SK-N-MC (cell line): Measurements from ENCODE around the gene PER3.

Experiments used
- DNase-seq: peaks from one replicate; pipeline ENCODE4 v3.0.0-alpha.2; 2011; ENCODE audit warnings: low read depth, low spot score
- H3K27ac ChIP-seq: fragments of 200-600 bp; sonication (generic); 2 replicates; pipeline ENCODE4 v1.5.1; 2016; ENCODE audit warnings: mixed run types
- H3K36me3 ChIP-seq: fragments of 200-600 bp; sonication (generic); 2 replicates; pipeline ENCODE4 v1.6.1; 2017; ENCODE audit warnings: antibody characterized with exemption, low read length, mixed read lengths; ENCODE audit not compliant: insufficient read depth
- H3K4me3 ChIP-seq: fragments of 200-600 bp; sonication (generic); 2 replicates; pipeline ENCODE4 v1.5.1; 2016
- H3K9ac ChIP-seq: fragments of 200-600 bp; sonication (generic); 2 replicates; pipeline ENCODE4 v1.8.0; 2017; ENCODE audit warnings: mixed run types, mixed read lengths; ENCODE audit not compliant: insufficient read length
- H3K9me3 ChIP-seq: fragments of 200-600 bp; sonication (generic); 2 replicates; pipeline ENCODE4 v1.6.1; 2017; ENCODE audit warnings: low read depth, mild to moderate bottlenecking, antibody characterized with exemption, low read length, moderate library complexity, mixed read lengths
- EZH2 ChIP-seq: fragments of 200-600 bp; sonication (generic); IDR thresholded peaks from one replicate; pipeline ENCODE4 v1.6.1; 2017; ENCODE audit warnings: antibody characterized with exemption
- FOXP2 ChIP-seq: optimal IDR thresholded peaks from 2 replicates; pipeline ENCODE3; 2011; ENCODE audit warnings: mild to moderate bottlenecking, moderate library complexity; ENCODE audit not compliant: insufficient read depth; ENCODE audit errors: extremely low read length, control extremely low read depth
- POLR2AphosphoS5 ChIP-seq: IDR thresholded peaks from 2 replicates; pipeline ENCODE4 v1.6.1; 2012; ENCODE audit warnings: mild to moderate bottlenecking, low read depth, low read length, borderline replicate concordance

Gene PER3

DNA sequence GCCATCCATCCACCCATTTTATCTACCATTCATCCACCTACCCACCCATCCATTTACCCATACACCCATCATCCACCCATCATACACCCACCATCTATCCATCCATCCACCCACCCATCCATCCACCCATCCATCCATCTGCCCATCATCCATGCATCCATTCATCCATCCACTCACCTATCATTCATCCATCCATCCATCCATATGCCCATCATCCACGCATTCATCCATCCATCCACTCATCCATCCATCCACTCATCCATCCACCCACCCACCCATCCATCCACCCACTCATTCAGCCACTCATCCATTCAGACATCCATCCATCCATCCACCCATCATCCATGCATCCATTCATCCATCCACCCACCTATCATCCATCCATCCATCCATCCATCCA is 100.7 kb downstream of the PER3 start:
- H3K4me3 ChIP-seq = no peak overlapping the region
- DNase-seq = no peak
- no peaks in the 10 kb centered on the region for H3K36me3 ChIP-seq
- no peak overlapping the region for H3K27ac ChIP-seq
- no peak overlapping the region for H3K9ac ChIP-seq
- no peak for TF ChIP-seq POLR2AphosphoS5
- no peak for TF ChIP-seq EZH2
- no peak for TF ChIP-seq FOXP2
- H3K9me3 ChIP-seq = no peaks in the 10 kb centered on the region

DNA sequence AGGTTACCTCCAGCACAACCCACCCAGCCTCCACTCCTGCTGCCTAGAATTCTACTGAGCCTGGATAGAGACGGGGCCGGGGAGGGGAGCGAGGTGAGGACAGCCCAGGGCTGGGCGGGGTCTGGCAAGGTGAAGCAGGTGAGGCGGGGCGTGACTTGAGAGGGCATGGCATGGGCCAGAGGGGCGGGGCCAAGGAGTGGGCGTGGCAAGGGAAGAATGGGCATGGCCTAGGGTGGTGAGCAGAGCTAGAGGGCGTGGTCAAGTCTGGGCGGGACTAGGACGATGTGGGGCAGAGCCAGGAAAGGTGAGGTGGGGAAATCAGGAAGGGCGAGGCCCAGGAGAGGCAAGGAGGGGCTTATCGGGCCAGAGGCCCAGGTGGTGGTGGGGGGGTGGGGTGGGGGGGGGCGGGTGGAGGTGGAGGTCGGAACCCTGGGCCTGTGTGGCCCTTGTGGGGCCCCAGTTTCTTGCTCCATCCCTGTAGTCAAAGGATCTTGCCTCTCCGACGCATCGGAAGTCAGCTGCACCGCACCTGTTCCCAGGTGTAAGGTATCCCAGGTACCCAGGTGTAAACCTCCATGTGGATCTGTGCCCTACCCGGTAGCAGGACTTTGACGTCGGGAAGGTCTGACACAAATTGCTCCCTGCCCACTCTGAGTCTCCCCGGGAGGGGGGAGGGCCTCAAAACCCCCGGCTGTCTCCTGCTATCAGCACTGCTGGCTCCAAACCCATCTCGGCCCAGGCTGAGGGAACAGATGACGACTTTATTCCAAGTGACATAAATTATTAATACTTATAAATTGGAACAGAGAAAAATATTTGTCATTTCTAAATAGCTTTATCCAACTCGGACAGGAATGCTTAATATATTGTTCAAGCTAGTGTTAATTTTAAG is 101.7 kb downstream of the PER3 start:
- DNase-seq = no peak
- Histone ChIP-seq H3K36me3 (no peaks in the 10 kb centered on the region), H3K9me3 (no peaks in the 10 kb centered on the region), H3K27ac (no peak overlapping the region), H3K4me3 (no peak overlapping the region), H3K9ac (no peak overlapping the region)
- TF ChIP-seq FOXP2 (no peak), POLR2AphosphoS5 (no peak), EZH2 (no peak)

DNA sequence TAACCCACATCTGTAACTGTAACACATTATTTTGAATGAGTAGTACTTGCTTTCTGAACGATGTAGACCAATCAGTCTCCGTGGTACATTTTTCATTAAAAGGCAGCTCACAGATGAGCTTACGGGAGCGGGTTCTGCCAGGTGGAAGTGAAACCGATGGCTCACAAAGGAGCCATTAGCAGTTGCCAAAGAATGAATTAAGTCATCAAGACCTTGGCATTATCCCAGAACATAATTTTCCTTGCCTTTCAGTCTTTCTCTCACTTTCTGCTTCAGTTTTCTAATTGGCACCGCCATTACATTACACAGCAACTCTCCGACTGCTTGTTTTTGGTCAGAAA is 102.3 kb downstream of the PER3 start:
- H3K27ac ChIP-seq = no peak overlapping the region
- no peak overlapping the region for H3K9ac ChIP-seq
- TF ChIP-seq EZH2 = no peak
- no peak for TF ChIP-seq POLR2AphosphoS5
- no peak for TF ChIP-seq FOXP2
- DNase-seq = no peak
- no peaks in the 10 kb centered on the region for H3K36me3 ChIP-seq
- no peaks in the 10 kb centered on the region for H3K9me3 ChIP-seq
- no peak overlapping the region for H3K4me3 ChIP-seq

DNA sequence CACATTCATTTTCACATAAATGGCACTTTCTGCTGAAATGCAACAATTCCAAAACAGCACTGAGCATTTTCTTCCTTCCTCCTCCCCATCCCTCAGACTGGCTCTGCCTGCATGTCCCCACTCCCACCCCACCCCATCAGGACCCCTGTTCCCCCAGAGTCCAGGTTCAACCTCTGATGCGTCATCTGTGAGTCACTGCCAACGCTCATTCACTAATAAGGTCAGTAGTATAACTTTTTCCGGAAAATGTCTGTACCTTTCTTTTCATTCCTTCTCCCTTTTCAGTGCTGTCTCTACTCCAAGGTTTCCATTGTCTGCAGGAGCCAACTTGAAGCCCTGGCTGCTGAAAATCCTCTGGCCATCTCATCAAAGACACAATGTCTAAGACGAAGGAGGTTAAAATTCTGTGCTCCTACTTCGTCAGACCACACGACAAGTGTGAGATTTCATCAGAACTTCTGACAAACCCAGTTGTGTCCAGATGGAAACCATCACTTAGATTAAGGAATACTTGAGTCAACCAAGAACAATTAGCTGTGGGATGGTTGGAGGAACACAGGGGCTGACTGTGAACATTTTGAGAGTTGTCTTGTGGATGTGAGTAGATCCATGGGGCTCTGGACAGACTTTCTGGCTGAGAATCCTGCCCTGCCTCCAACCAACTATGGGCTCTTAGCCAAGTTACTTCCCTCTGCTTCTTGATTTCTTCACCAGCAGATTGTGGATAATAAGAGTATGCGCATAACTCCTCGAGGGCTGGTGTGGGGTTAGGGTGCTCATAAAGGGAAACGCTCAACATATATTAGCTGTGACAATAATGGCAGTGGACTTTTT is 104.4 kb downstream of the PER3 start:
- H3K4me3 ChIP-seq = no peak overlapping the region
- no peak for DNase-seq
- TF ChIP-seq FOXP2 = no peak
- TF ChIP-seq EZH2 = no peak
- TF ChIP-seq POLR2AphosphoS5 = no peak
- H3K36me3 ChIP-seq = no peaks in the 10 kb centered on the region
- H3K9ac ChIP-seq = no peak overlapping the region
- no peak overlapping the region for H3K27ac ChIP-seq
- H3K9me3 ChIP-seq = no peaks in the 10 kb centered on the region

DNA sequence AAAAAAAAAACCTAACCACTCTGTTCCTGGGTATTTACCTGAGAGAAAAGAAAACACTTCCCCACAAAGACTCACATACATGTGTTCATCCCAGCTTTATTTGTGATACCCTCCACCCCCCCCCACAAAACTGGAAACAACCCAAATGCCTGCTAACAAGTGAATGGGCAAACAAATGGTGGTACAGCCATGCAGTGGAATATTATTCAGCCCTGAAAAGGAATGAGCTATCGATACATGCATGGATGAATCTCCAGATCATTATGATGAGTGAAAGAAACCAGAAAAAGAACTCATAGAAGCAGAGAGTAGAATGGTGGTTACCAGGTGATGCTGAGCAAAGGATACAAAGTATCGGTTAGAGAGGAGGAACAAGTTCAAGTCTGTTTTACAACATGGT is 106.8 kb downstream of the PER3 start:
- no peak for DNase-seq
- H3K27ac ChIP-seq = no peak overlapping the region
- no peaks in the 10 kb centered on the region for H3K9me3 ChIP-seq
- H3K36me3 ChIP-seq = no peaks in the 10 kb centered on the region
- TF ChIP-seq FOXP2 (no peak), POLR2AphosphoS5 (no peak), EZH2 (no peak)
- no peak overlapping the region for H3K9ac ChIP-seq
- H3K4me3 ChIP-seq = no peak overlapping the region

DNA sequence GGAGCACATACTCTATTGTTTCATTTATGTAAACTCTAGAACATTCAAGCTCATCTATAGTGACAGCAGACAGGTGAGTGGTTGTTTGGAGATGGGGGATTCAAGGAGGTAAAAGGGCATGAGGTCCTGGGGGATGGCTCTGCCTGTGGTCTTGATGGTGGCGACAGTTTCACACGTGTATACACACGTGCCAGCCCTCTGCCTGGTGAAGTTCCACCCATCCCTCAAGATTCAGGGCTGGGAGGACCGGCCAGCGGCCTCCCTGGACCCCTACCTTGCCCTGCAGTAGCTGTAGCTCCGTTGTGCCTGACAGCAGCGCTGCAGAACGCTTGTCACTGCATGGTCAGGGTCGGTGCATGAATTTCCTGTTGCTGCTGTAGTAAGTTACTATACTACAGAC is 107.7 kb downstream of the PER3 start:
- H3K27ac ChIP-seq = no peak overlapping the region
- H3K4me3 ChIP-seq = no peak overlapping the region
- no peak for DNase-seq
- TF ChIP-seq POLR2AphosphoS5 = no peak
- TF ChIP-seq EZH2 = no peak
- no peak for TF ChIP-seq FOXP2
- no peak overlapping the region for H3K9ac ChIP-seq
- H3K9me3 ChIP-seq = no peaks in the 10 kb centered on the region
- no peaks in the 10 kb centered on the region for H3K36me3 ChIP-seq

DNA sequence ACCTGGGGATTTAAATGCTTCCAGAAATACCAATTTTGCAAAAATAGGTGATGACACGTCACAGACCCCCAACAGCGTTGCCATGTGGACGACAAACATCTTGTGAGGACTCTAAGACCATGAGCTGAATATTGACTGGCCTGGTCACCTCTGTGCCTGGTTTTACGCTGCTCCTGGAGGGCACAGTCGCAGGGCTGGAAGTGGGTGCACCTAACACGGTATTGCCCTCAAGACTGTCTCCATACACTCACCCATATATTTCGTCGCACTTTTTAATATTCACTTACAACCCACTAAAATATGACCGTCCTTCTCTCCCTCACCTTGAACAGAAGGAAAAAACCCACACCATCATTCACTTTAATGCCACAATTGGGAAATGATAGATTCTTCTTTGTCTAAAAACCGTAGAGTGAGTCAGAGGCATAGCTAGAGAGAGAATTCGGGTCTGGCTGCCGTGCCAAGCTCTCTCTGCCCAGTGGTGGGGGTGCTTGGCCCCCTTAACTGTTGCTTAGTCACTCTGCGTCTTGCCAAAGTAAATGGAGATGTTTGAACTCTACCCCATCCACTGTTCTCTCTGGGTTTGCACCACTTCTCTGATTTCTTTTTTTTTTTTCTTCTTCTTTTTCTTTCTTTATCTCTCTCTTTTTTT is 109.6 kb downstream of the PER3 start:
- H3K4me3 ChIP-seq = no peak overlapping the region
- no peaks in the 10 kb centered on the region for H3K9me3 ChIP-seq
- DNase-seq = no peak
- no peak for TF ChIP-seq POLR2AphosphoS5
- TF ChIP-seq FOXP2 = no peak
- TF ChIP-seq EZH2 = no peak
- H3K9ac ChIP-seq = no peak overlapping the region
- H3K36me3 ChIP-seq = no peaks in the 10 kb centered on the region
- no peak overlapping the region for H3K27ac ChIP-seq
